ENCODE measurements around the gene HACL1.

DNA sequence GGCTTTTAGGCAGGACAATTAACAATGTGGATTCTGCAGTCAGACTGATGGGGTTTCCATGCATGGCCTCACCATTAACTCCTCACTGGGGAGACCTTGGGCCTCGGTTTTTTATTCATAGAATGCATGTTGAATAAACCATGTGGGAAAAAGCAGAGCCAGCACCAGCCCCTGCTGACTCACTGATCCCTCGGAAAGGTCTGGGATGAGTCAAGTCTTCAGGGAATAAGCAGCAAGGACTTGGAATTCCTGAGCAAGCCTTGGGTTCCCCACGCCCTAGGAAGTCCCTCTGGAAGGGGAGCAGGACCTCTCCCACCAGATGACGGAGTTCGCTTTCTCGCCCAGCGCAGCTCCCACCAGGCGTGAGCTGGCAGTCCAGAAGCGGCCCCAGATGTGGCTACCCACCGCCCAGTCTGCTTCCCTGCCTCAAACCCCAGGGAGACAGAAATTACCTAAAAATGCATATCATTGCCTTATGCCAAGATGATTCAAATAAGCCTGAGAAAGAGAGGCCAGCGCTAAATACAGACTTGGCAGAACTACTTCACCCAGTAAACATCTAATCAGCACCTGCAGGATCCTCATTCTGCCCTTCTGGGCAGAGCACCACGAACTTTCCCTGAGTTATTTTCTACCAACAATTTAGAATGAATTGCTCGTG, 45.6 kb upstream of the HACL1 start:
- TF ChIP-seq EZH2phosphoT487 (IDR thresholded peaks at IDR 0.05; ENCODE audit: low read depth, severe bottlenecking, unreplicated experiment) (no peak), EZH2 (IDR thresholded peaks at IDR 0.05; ENCODE audit: borderline replicate concordance) (no peak)
- TF ChIP-seq, protein P1, sequence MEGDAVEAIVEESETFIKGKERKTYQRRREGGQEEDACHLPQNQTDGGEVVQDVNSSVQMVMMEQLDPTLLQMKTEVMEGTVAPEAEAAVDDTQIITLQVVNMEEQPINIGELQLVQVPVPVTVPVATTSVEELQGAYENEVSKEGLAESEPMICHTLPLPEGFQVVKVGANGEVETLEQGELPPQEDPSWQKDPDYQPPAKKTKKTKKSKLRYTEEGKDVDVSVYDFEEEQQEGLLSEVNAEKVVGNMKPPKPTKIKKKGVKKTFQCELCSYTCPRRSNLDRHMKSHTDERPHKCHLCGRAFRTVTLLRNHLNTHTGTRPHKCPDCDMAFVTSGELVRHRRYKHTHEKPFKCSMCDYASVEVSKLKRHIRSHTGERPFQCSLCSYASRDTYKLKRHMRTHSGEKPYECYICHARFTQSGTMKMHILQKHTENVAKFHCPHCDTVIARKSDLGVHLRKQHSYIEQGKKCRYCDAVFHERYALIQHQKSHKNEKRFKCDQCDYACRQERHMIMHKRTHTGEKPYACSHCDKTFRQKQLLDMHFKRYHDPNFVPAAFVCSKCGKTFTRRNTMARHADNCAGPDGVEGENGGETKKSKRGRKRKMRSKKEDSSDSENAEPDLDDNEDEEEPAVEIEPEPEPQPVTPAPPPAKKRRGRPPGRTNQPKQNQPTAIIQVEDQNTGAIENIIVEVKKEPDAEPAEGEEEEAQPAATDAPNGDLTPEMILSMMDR (IDR thresholded peaks at IDR 0.05; ENCODE audit: poor library complexity) = no peak

Measured in hepatocyte (in vitro differentiated cells).